Epithelial cell of proximal tubule (primary cell): ENCODE results near the gene EMID1. TPM values are rescaled to one million over a fixed set of nuclear protein-coding genes. Genes with fewer than 3 reads are reported as not detected.

Experiments
- DNase-seq: peaks from one replicate; pipeline ENCODE4 v3.0.0-alpha.2; 2011; ENCODE audit warnings: low read depth
- H3K4me3 ChIP-seq: 2 replicates; pipeline ENCODE4 v1.5.1; 2011; ENCODE audit warnings: low read depth, mild to moderate bottlenecking, low read length
- CTCF ChIP-seq: conservative IDR thresholded peaks from 2 replicates; pipeline ENCODE4 v1.5.1; 2012; ENCODE audit warnings: low read depth, mild to moderate bottlenecking, low read length
- total RNA-seq: library from RNA; depleted of rRNA; stranded (reverse); fragments of >200 nt; gene quantifications from 2 replicates; pipeline ENCODE4 v1.2.3, GENCODE V29; 2015

The EMID1 gene
- total RNA-seq, 1 donor from 2014 or later, result 0.17 TPM

GRCh38 chr22:29251981-29252911, 46.5 kb downstream of the EMID1 start:
- H3K4me3 ChIP-seq, result no peak overlapping the region
- no peak for DNase-seq
- TF ChIP-seq CTCF, result no peak

GRCh38 chr22:29253561-29254285, 48.0 kb downstream of the EMID1 start:
- DNase-seq, result no peak
- no peak for TF ChIP-seq CTCF
- no peak overlapping the region for H3K4me3 ChIP-seq

DNA sequence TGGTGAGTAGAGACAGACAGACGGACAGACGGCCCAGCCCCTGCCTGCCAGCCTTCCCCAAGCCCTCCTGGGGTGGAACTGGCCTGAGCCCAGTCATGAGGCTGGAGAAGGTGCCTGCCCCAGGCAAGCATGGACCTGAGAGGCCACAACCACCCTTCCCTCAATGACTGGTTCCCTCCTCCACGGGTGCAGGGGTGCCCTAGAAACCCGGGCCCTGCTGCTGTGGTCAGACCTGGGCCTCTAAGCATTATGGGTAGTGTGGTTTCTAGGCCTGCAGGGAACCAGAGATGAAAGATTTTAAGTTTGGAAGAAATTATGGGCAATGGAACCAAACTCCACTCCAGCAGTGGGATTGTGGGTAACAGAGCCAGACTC, 48.6 kb downstream of the EMID1 start:
- no peak for TF ChIP-seq CTCF
- H3K4me3 ChIP-seq, result no peak overlapping the region
- DNase-seq, result no peak

GRCh38 chr22:29255064-29255621, 49.4 kb downstream of the EMID1 start:
- no peak for TF ChIP-seq CTCF
- no peak overlapping the region for H3K4me3 ChIP-seq
- DNase-seq, result no peak

GRCh38 chr22:29256606-29257325, 51.1 kb downstream of the EMID1 start:
- no peak for TF ChIP-seq CTCF
- DNase-seq, result no peak
- H3K4me3 ChIP-seq, result no peak overlapping the region

- no peak for TF ChIP-seq CTCF
- no peak overlapping the region for H3K4me3 ChIP-seq
- DNase-seq, result no peak
Observed at GRCh38 chr22:29257751-29258181, 52.1 kb downstream of the EMID1 start.
